GM21367 (cell line): ENCODE data around the gene CILP2.

ENCODE experiments used
- ATAC-seq: cut with Tn5 transposase; IDR thresholded peaks from one replicate; pipeline ENCODE4 v1.9.1; 2021; ENCODE audit not compliant: unreplicated experiment

The CILP2 gene

DNA sequence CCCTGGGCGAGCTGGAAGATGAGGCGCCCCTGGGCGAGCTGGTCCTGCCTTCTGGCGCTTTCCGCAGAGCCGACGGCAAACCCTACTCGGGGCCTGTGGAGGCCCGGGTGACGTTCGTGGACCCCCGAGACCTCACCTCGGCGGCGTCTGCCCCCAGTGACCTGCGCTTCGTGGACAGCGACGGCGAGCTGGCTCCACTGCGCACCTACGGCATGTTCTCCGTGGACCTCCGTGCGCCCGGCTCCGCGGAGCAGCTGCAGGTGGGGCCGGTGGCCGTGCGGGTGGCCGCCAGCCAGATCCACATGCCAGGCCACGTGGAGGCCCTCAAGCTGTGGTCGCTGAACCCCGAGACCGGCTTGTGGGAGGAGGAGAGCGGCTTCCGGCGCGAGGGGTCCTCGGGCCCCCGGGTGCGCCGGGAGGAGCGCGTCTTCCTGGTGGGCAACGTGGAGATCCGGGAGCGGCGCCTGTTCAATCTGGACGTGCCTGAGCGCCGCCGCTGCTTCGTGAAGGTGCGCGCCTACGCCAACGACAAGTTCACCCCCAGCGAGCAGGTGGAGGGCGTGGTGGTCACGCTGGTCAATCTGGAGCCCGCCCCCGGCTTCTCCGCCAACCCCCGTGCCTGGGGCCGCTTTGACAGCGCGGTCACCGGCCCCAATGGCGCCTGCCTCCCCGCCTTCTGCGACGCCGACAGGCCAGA, 6.3 kb downstream of the CILP2 start:
- ATAC-seq: no peak

DNA sequence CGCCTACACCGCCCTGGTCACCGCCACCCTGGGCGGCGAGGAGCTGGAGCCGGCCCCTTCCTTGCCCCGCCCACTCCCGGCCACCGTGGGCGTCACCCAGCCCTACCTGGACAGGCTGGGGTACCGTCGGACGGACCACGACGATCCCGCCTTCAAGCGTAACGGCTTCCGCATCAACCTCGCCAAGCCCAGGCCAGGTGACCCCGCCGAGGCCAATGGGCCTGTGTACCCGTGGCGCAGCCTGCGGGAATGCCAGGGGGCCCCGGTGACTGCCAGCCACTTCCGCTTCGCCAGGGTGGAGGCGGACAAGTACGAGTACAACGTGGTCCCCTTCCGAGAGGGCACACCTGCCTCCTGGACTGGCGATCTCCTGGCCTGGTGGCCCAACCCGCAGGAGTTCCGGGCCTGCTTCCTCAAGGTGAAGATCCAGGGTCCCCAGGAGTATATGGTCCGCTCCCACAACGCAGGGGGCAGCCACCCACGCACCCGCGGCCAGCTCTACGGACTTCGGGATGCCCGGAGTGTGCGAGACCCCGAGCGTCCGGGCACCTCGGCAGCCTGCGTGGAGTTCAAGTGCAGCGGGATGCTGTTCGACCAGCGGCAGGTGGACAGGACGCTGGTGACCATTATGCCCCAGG, 7.0 kb downstream of the CILP2 start:
- no peak for ATAC-seq

- no peak for ATAC-seq
Observed at GRCh38 chr19:19545707-19546106, 7.6 kb downstream of the CILP2 start.

DNA sequence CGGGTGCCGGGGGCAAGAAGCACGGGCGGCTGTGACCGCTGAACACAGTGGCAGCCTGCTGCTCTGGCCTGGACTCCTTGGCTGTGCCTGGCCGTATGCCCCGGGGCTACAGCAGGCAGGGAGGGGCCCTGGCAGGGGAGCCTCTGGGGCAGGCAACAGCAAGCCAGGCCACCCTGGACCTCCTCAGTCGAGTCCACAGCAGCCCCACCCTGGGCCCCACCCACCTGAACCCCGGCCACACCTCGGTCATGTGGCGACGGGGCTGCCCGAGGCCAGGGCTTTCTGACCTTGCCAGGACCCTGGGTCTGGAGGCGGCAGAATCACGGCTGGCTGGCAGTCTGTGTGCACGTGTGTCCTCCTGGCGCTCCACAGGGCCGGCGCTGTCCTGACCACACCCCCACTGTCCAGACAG, 8.7 kb downstream of the CILP2 start:
- no peak for ATAC-seq

- no peak for ATAC-seq
Observed at GRCh38 chr19:19547674-19548336, 9.7 kb downstream of the CILP2 start.

GRCh38 chr19:19548915-19549759, 11.1 kb downstream of the CILP2 start:
- ATAC-seq: no peak

DNA sequence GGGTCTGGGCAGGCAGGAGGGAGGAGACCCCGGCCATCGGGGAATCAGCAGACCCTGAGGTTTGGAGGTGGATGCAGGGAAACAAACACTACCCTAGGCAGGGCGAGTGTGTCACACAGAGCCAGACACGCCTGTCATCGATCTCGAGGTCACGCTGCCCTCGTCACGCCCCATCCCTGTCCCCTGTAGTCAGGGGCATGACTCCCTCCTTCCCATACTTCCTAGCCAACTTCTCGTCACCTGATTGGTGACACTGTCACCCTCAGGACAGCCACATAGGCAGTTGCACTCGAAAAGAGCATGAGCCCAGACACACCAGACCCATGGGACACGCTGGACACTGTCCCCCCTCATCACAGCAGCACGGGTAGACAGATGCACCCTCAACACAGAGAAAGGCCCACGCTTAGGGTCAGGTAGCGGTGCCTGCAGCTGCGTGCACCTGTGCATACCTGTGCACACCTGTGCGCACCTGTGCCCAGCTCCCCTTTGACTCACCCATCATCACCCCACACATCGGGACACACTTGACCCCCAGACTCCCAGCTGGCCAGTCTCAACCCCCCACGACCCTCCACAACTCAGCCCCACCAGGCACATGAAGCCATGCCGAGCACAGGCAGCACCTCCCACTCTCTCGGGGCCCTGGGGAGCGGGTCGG, 11.9 kb downstream of the CILP2 start:
- no peak for ATAC-seq

DNA sequence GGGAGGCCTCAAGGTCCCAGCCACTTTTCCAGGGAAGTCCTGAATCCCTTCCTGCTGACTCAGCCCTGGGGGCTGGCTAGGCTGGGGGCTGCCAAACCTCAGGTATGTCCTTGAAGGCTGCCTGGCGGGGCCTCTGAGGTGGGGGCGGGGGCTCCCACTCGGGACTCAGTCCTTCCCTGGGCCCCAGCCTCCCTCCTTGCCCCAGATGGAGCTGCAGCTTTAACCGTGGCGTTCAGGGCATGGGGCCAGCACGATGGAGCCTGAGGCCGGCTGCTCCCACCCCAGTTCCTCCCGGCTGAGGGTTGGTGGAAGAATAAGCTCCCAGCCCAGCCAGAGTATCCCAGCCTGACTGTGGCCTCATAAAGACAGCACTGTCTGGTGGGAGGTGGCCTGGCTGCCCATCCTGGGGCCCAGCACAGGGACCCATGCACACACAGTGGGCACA, 12.4 kb downstream of the CILP2 start:
- ATAC-seq: no peak

GRCh38 chr19:19550972-19551852, 13.1 kb downstream of the CILP2 start:
- no peak for ATAC-seq

- no peak for ATAC-seq
Observed at GRCh38 chr19:19551853-19552192, 13.8 kb downstream of the CILP2 start.

- no peak for ATAC-seq
Observed at GRCh38 chr19:19552798-19553197, 14.7 kb downstream of the CILP2 start.

DNA sequence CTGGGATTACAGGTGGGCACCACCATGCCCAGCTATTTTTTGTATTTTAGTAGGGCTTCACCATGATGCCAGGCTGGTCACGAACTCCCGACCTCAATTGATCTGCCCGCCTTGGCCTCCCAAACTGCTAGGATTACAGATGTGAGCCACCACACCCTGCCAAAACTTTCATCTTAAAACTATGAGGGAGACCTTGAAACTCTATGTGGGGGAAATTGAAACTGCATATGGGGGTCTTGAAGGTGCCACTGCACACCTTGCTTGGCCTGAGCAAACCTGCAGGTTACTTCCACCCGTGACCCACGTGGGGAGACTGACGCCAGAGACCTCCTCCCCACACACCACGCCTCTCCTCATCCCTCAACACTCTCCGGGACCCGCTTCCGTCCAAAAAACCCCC, 15.6 kb downstream of the CILP2 start:
- ATAC-seq: no peak

- ATAC-seq: no peak
Observed at GRCh38 chr19:19554074-19555023, 16.3 kb downstream of the CILP2 start.

- ATAC-seq: no peak
Observed at GRCh38 chr19:19558055-19558454, 20.0 kb downstream of the CILP2 start.

- no peak for ATAC-seq
Observed at GRCh38 chr19:19558636-19559035, 20.6 kb downstream of the CILP2 start.

GRCh38 chr19:19559931-19560330, 21.9 kb downstream of the CILP2 start:
- no peak for ATAC-seq

DNA sequence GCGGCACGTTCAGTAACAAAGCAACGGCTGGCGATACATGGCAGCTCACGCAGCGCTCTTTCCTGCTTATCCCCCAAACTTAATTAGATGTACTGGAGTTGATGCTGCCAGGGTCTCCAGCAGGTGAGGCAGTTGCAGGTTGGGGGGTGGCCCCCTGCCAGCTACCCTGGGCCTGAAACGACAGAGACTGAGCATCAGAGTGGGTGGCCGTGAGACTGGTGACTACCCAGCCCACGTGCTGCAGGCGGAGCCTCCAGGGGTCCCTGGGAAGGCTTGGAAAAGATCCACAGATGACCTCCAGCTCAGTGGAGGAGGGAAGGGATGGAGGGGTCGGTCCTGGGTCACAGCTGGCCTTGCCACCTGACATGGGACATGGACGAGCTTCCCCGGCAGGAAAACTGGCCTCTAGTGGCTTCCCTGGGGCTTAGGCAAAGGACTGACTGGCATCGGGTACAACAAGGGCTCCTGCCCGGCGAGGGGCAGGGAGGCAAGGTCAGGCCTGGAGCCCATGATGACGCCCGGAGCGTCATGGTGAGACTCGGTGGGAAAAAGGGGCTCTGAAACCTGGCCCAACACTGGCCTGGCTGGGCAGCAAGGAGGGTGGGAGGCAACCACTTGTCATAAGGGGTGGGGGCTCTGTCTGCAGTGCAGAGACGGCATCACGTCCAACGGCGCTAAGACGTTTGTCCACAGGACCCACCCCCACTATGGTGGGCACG, 24.0 kb downstream of the CILP2 start:
- ATAC-seq: no peak

DNA sequence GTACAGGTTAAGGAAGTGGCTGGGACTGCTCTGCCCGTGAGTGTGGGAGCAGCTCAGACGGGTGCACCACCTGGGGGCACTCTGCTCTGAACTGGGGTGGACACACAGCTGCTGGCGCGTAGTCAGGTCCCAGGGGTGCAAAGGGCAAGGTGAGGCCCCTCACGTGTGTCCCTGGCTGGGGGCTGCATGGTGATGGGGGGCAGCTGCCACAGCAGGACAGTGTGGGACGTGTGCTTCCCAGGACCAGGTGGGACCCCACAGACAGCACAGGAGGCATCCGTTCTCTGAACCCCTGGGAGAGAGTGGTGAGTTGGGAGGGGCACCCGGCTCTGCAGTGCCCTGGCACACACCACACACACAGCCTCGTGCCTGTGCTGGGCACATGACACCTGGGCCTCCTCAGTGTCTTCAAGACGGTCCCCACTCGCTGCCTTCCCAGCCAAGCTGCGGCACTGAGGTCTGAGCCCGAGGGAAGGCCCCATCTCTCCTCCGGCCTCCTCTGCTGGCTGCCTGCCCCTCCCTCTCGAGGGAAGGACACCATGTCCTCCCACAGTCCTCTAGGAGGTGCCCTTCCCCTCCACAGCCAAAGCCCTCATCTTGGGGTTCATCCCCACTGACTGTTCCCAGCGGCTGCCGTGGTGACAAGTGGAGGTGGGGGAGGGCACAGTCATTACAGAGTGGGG, 24.7 kb downstream of the CILP2 start:
- ATAC-seq: no peak
